ENCODE data around the gene FNDC10.
A peak's percentile ranks its signal among the peaks of the same experiment; 100 is the strongest.
"Not testable (repeated sequence)": the region's sequence is repeated elsewhere in the genome, so short reads cannot be mapped to it uniquely, and the experiment has no call there.

FNDC10 gene

GRCh38 chr1:1599935-1600860, at the start of gene FNDC10:
Gene FNDC10 (minus strand): TSS chr1:1600135. CDS start chr1:1600015, 120 bp downstream.
- DNase-seq (ENCODE audit: low read depth) = no peak

- DNase-seq (ENCODE audit: low read depth) = not testable (repeated sequence)
Measured at GRCh38 chr1:1648265-1648664, 48.3 kb upstream of the FNDC10 start.

GRCh38 chr1:1647567-1648241, 47.8 kb upstream of the FNDC10 start:
- DNase-seq (ENCODE audit: low read depth) = not testable (repeated sequence)

GRCh38 chr1:1646326-1646725, 46.4 kb upstream of the FNDC10 start:
- not testable (repeated sequence) for DNase-seq (ENCODE audit: low read depth)

GRCh38 chr1:1640711-1641461, 41.0 kb upstream of the FNDC10 start:
- not testable (repeated sequence) for DNase-seq (ENCODE audit: low read depth)

- DNase-seq (ENCODE audit: low read depth) = not testable (repeated sequence)
Measured at GRCh38 chr1:1640081-1640480, 40.1 kb upstream of the FNDC10 start.

GRCh38 chr1:1639368-1639767, 39.4 kb upstream of the FNDC10 start:
- DNase-seq (ENCODE audit: low read depth) = not testable (repeated sequence)

GRCh38 chr1:1638528-1638927, 38.6 kb upstream of the FNDC10 start:
- DNase-seq (ENCODE audit: low read depth) = not testable (repeated sequence)

- not testable (repeated sequence) for DNase-seq (ENCODE audit: low read depth)
Measured at GRCh38 chr1:1637479-1637875, 37.5 kb upstream of the FNDC10 start.

GRCh38 chr1:1636621-1637478, 36.9 kb upstream of the FNDC10 start:
- DNase-seq (ENCODE audit: low read depth) = not testable (repeated sequence)

GRCh38 chr1:1634613-1635012, 34.7 kb upstream of the FNDC10 start:
- not testable (repeated sequence) for DNase-seq (ENCODE audit: low read depth)

GRCh38 chr1:1633409-1633808, 33.5 kb upstream of the FNDC10 start:
- not testable (repeated sequence) for DNase-seq (ENCODE audit: low read depth)

GRCh38 chr1:1631782-1632420, 32.0 kb upstream of the FNDC10 start, which contains the start of gene MMP23B:
Gene MMP23B (plus strand): TSS chr1:1632173. CDS start chr1:1632219, 46 bp downstream.
- no peak for DNase-seq (ENCODE audit: low read depth)

- DNase-seq (ENCODE audit: low read depth) = no peak
Measured at GRCh38 chr1:1630965-1631781, 31.2 kb upstream of the FNDC10 start.

GRCh38 chr1:1630191-1630964, 30.4 kb upstream of the FNDC10 start:
- peak; percentile 89 for DNase-seq (ENCODE audit: low read depth)

- DNase-seq (ENCODE audit: low read depth) = peak; percentile 59
Measured at GRCh38 chr1:1629430-1630190, 29.7 kb upstream of the FNDC10 start.

- DNase-seq (ENCODE audit: low read depth) = no peak
Measured at GRCh38 chr1:1628754-1629429, 29.0 kb upstream of the FNDC10 start.

Measured in activated T-helper 9 cell treated with anti-CD3 and anti-CD28 coated beads, Interleukin-2, amount 50 U/mL, for 16 hours (primary cell).